CD4-positive, alpha-beta T cell treated with Interleukin-2 at 100 ng/mL for 4 hours (primary cell): Measurements from ENCODE around the gene CACNA2D1.

ENCODE experiments used
- DNase-seq: peaks from one replicate; pipeline ENCODE4 v3.0.0-alpha.2; 2020; ENCODE audit warnings: low spot score

The CACNA2D1 gene

DNA sequence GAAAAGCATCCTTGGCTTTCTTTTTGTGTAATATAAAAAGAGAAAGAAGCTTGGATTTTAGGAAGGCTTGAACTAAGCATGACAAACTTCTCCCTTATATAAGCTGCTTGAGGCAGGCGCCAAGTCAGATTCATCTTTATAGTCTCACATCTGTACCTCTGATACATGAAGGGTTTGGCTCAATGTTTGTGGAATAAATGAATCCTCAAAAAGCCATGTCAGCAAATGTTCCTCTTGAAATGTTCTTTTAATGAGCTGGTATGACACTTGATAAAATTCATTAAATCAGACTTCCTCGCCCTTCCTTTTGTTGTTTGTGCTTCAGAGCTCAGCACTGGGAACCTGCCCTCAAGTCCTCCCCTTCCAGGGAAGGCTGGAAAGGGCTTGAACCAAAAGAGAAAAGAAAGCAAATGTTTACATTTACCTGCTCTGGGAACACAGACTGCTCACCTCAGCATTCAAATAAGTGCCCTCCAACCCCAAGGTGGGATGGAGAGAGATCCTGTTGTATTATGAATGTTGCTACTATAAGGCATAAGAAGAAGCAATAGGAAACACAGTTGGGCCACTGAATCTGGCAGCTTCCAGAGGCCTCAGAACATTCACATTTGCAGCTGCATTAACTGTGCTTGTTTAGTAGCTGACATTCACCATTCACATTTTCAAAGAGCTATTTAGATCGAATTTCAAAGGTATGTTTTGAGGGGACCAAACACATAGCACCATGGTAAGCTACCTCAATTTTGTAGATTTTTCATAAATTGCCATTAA lies 212.6 kb downstream of the CACNA2D1 start:
- DNase-seq: no peak

GRCh38 chr7:82229164-82229563 lies 214.4 kb downstream of the CACNA2D1 start:
- DNase-seq: no peak

- no peak for DNase-seq
Measured at GRCh38 chr7:82226191-82226590, 217.4 kb downstream of the CACNA2D1 start.

DNA sequence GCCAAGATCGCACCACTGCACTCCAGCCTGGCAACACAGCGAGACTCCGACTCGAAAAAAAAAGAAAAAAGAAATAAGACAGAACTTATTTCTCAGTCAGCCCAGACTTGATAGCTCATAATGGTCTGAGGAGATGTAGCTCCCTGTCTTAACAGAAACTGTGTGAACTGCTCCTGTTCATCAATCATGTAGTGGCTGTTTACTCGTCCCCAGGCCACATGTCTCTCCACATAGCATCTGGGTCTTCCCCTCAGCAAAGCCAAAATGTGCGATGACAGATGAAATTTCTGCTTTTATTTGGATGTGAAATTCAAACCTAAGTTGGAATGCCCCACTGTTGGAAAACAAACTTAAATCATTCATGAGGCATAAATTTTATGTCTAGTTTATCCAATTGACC lies 219.0 kb downstream of the CACNA2D1 start:
- DNase-seq: no peak

DNA sequence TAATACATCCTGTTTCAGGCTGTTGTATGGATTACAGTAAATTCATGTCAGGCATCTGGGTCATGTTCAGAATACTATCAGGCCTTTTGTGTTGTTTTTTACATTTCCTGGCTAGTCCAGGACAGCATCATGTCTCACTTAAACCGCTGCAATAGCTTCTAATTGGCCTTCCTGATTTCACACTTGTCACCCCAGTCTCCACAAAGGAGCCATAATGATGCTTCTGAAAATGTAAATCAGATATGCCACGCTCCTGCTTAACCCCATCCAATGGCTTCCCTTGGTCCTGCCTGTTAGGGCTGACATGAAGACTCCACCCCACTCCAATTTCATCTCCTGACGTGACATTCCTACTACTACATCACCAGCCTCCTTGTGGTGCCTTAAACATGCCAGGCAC lies 220.0 kb downstream of the CACNA2D1 start:
- DNase-seq: no peak

- no peak for DNase-seq
Measured at GRCh38 chr7:82221152-82221674, 222.4 kb downstream of the CACNA2D1 start.

DNA sequence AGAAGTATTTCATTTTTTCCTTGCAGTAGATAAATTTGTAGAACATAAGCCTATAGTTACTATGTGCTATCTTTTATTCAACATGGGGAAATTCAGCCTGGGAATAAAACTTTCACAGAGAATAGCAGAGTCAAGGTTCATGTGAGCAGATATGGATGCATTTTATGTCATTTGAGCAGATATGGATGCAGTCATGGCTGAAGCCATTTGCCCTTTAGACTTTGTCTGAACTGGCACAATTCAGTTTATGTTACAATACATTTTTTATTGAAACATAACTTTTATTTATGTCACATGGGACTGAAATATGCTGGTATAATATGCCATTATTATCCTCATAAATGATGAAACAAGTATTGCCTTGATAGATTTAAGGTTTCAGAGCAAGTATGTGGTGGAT lies 231.1 kb downstream of the CACNA2D1 start:
- no peak for DNase-seq

GRCh38 chr7:82211333-82211732 lies 232.2 kb downstream of the CACNA2D1 start:
- no peak for DNase-seq

GRCh38 chr7:82210416-82211184 lies 233.0 kb downstream of the CACNA2D1 start:
- DNase-seq: no peak

GRCh38 chr7:82209179-82209747 lies 234.3 kb downstream of the CACNA2D1 start:
- no peak for DNase-seq

- no peak for DNase-seq
Measured at GRCh38 chr7:82204694-82205093, 238.9 kb downstream of the CACNA2D1 start.

- DNase-seq: no peak
Measured at GRCh38 chr7:82202965-82203364, 240.6 kb downstream of the CACNA2D1 start.

- no peak for DNase-seq
Measured at GRCh38 chr7:82202107-82202506, 241.5 kb downstream of the CACNA2D1 start.

DNA sequence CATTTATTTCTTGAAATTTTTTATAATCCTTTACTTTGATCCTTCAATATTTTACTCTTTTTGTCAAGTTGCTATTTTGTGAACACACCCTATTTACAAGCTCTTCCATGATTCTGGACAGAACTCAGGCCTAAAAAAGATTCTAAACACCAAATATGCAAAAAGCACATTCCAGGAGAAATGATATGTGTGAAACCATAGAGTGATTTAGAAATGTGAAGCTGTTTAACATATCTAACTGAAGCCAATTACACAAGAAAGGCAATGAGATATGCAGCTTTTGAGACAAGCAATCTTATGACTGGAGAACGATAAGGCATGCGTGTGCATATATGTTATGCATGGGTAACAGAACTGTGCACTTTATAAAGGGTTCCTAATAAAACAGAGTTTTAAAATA lies 243.0 kb downstream of the CACNA2D1 start:
- DNase-seq: no peak

GRCh38 chr7:82194016-82194643 lies 249.4 kb downstream of the CACNA2D1 start:
- no peak for DNase-seq

DNA sequence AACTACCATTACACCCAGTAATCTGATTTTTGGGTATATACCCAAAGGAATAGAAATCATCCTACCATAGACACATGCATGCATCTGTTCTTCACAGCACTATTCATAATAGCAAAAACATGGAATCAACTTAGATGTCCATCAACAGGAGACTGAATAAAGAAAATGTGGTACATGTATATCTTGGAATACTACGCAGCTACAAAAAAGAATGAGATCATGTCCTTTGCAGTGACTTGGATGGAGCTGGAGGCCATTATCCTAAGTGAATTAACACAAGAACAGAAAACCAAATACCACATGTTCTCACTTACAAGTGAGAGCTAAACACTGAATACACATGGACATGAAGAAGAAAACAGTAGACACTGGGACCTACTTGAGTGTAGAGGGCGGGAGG lies 254.9 kb downstream of the CACNA2D1 start:
- DNase-seq: no peak

DNA sequence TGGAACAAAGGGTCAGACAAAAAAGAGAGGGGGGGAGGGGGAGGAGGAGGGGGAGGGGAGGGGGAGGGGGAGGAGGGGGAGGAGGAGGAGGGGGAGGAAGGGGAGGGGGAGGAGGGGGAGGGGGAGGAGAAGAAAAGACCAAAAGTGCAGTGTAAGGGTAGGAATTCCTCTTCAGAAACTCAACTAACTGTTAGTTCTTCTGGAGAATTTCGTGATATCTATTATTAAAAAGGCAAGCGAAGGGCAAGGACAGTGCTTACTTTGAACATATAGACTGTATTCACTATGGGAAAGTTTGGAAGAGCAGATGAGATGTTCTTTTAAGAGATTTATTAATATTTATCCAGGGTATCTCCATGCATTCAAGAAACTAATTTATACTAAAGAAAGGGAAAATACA lies 258.1 kb downstream of the CACNA2D1 start:
- DNase-seq: no peak

DNA sequence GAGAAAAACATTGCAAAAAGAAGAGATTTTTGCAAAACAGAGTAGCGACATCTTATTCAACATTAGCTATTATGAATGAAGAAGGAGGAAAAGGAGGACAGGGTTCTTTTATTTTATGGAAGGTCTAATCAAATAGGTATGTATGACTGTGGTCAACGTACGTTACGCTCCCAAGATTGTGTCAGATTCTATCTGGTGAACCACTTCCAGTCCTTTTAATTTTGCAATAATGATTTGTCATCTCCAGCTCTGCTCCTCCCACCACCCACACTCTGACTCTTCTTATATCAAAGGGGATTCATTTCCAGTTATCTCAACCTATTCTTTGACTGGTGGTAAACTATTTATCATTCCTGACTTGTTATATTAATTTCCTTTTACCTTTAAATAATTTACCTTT lies 259.9 kb downstream of the CACNA2D1 start:
- DNase-seq: no peak

- no peak for DNase-seq
Measured at GRCh38 chr7:82179311-82179710, 264.3 kb downstream of the CACNA2D1 start.

GRCh38 chr7:82175319-82175718 lies 268.3 kb downstream of the CACNA2D1 start:
- DNase-seq: no peak

GRCh38 chr7:82173400-82174021 lies 270.1 kb downstream of the CACNA2D1 start:
- no peak for DNase-seq

GRCh38 chr7:82172881-82173280 lies 270.7 kb downstream of the CACNA2D1 start:
- DNase-seq: no peak
